ENCODE data around the gene DTX3. TPM values are rescaled to one million over a fixed set of nuclear protein-coding genes. Genes with fewer than 3 reads are reported as not detected.

DTX3 gene
- total and polyA plus RNA-seq, 2 of the 13 experiments (the other 11 are each of a cell fraction or from before 2014, with no cell fraction given): 9.0 to 27.2 TPM

GRCh38 chr12:57614948-57615500, 10.4 kb downstream of the DTX3 start (continued):
- TF ChIP-seq TBX2 (CRISPR knock-in tag; IDR thresholded peaks at IDR 0.05; ENCODE audit: borderline replicate concordance) (no peak), ZNF260 (CRISPR knock-in tag; IDR thresholded peaks at IDR 0.05; ENCODE audit: borderline replicate concordance, low read depth) (no peak), HOXA5 (CRISPR knock-in tag; IDR thresholded peaks at IDR 0.05) (no peak)

GRCh38 chr12:57615637-57616036, 11.0 kb downstream of the DTX3 start:
- H3K27ac ChIP-seq (ENCODE audit: extremely low read length, insufficient read depth, low read length): no peak overlapping the region
- FAIRE-seq: no peak
- no peak overlapping the region for H3K4me2 ChIP-seq (ENCODE audit: low read depth, low read length)
- ATAC-seq: no peak
- ChIA-PET CTCF (ENCODE audit: low intra/inter-chr PET ratio, low total read pairs) (no interaction called here), POLR2A (interaction anchor here (1.4 kb wide), 1 partner anchor 36 kb away, joined by 3 read pairs; no protein-coding TSS in a partner anchor)
- H2AFZ ChIP-seq (ENCODE audit: low read length): no peak overlapping the region
- H3K4me1 ChIP-seq (ENCODE audit: insufficient read depth, low read length): peaks cover 44% of the 10 kb centered on the region
- 45% methylated on average over 3 of the region's 5 CpGs for WGBS (ENCODE audit: low lambda C conversion rate)
- intact Hi-C loops (cut with micrococcal nuclease; ENCODE audit: unreplicated experiment): no loop called here
- in situ Hi-C loops (cut with HindIII; ENCODE audit: extremely low pct_ligation_motif_present, low pct_unique_long_range_greater_than_20kb): no loop called here
- peaks cover 7 to 21% of the 10 kb centered on the region in 2 experiments for H3K27me3 ChIP-seq (ENCODE audit: control insufficient read depth in 1 of 2, insufficient read depth in 2 of 2, low read length in 2 of 2)
- H3K36me3 ChIP-seq (replicated peaks in 1 of 2; ENCODE audit: control insufficient read depth in 1 of 2, insufficient read depth in 2 of 2, low read length in 2 of 2): no peaks in the 10 kb centered on the region
- H3K79me2 ChIP-seq (ENCODE audit: insufficient read depth, low read length): no peaks in the 10 kb centered on the region
- no peak overlapping the region for H3K9ac ChIP-seq (ENCODE audit: insufficient read depth, low read depth, low read length)
- DNase-seq (ENCODE audit: low spot score): no peak
- no TSS peak for BruUV-seq (replicated peaks)
- H3K9me3 ChIP-seq (ENCODE audit: low read length): no peaks in the 10 kb centered on the region
- H3K4me3 ChIP-seq (replicated peaks in 1 of 3; ENCODE audit: insufficient read depth in 1 of 3, low read depth in 2 of 3, low read length in 3 of 3): no peak overlapping the region
- H4K20me1 ChIP-seq (ENCODE audit: insufficient read depth, low read length): no peaks in the 10 kb centered on the region
- TF ChIP-seq TBX2 (CRISPR knock-in tag; IDR thresholded peaks at IDR 0.05; ENCODE audit: borderline replicate concordance) (no peak), PAF1 (CRISPR knock-in tag; IDR thresholded peaks at IDR 0.05) (no peak), ZNF142 (CRISPR knock-in tag; IDR thresholded peaks at IDR 0.05) (no peak), PPARG (CRISPR knock-in tag; conservative IDR thresholded peaks at IDR 0.05) (no peak), ZKSCAN5 (CRISPR knock-in tag; IDR thresholded peaks at IDR 0.05) (no peak), ZNF569 (CRISPR knock-in tag; IDR thresholded peaks at IDR 0.05; ENCODE audit: borderline replicate concordance) (no peak), ZNF362 (CRISPR knock-in tag; IDR thresholded peaks at IDR 0.05; ENCODE audit: borderline replicate concordance) (no peak), PAWR (CRISPR knock-in tag; IDR thresholded peaks at IDR 0.05; ENCODE audit: borderline replicate concordance) (no peak), SRY (CRISPR knock-in tag; IDR thresholded peaks at IDR 0.05) (no peak), ZNF777 (CRISPR knock-in tag; IDR thresholded peaks at IDR 0.05) (no peak), NPAS2 (CRISPR knock-in tag; IDR thresholded peaks at IDR 0.05; ENCODE audit: borderline replicate concordance) (no peak), ZNF552 (CRISPR knock-in tag; IDR thresholded peaks at IDR 0.05; ENCODE audit: borderline replicate concordance) (no peak), POLR2G (IDR thresholded peaks at IDR 0.05; ENCODE audit: low read depth, low read length) (no peak), JUN (CRISPR knock-in tag; IDR thresholded peaks at IDR 0.05) (no peak), U2AF2 (IDR thresholded peaks at IDR 0.05; ENCODE audit: low read depth, low read length) (no peak), KDM3A (CRISPR knock-in tag; IDR thresholded peaks at IDR 0.05; ENCODE audit: low read depth) (no peak)

Measured in HepG2 (cell line).